K562 (cell line): ENCODE measurements around the gene CEP72. TPM values are rescaled to one million over a fixed set of nuclear protein-coding genes. Genes with fewer than 3 reads are reported as not detected.
A peak's percentile ranks its signal among the peaks of the same experiment; 100 is the strongest.

Experiments used
- ADNP ChIP-seq: fragments of 200-800 bp; sonication (Bioruptor generic); IDR thresholded peaks from 2 replicates; pipeline ENCODE4 v1.6.1; 2016; ENCODE audit warnings: missing genetic modification characterization, missing compliant biosample characterization
- ATF1 ChIP-seq, 2 experiments: fragments of 450-650 bp in 1 of 2; IDR thresholded peaks; 2 replicates each; pipeline ENCODE4 v1.6.1; 2016; ENCODE audit warnings: missing compliant biosample characterization in 1 of 2, missing genetic modification characterization in 1 of 2
- CTCF ChIP-seq, 3 experiments: IDR thresholded peaks in 2 of 3; conservative IDR thresholded peaks in 1 of 3; 2 replicates each; pipeline ENCODE4 v1.5.1; 2011 to 2012; ENCODE audit warnings: low read length in 3 of 3, mild to moderate bottlenecking in 3 of 3, control low read depth in 2 of 3, improper control_type of control experiment in 1 of 3, inconsistent platforms in 1 of 3, low read depth in 1 of 3, mixed read lengths in 1 of 3, moderate library complexity in 1 of 3; ENCODE audit not compliant: insufficient read depth in 2 of 3
- ESRRA ChIP-seq: fragments of 450-650 bp; IDR thresholded peaks from 2 replicates; pipeline ENCODE4 v1.6.1; 2014; ENCODE audit warnings: low read depth, mild to moderate bottlenecking, moderate library complexity, borderline replicate concordance
- FOXO4 ChIP-seq: fragments of 450-650 bp; formaldehyde crosslinking; IDR thresholded peaks from 2 replicates; pipeline ENCODE4 v1.4.0; 2020; ENCODE audit warnings: mild to moderate bottlenecking, moderate library complexity
- KLF16 ChIP-seq: IDR thresholded peaks from 2 replicates; pipeline ENCODE4 v1.6.1; 2016; ENCODE audit warnings: antibody characterized with exemption
- MECOM ChIP-seq: fragments of 250-450 bp; sonication (Bioruptor Pico); IDR thresholded peaks from 2 replicates; pipeline ENCODE4 v1.8.0; 2022; ENCODE audit warnings: inconsistent platforms
- PBX2 ChIP-seq, 2 experiments: IDR thresholded peaks in 1 of 2; conservative IDR thresholded peaks in 1 of 2; 2 replicates each; pipeline ENCODE4 v1.6.1; 2016; ENCODE audit warnings: low read depth in 2 of 2, mild to moderate bottlenecking in 1 of 2, missing compliant biosample characterization in 1 of 2, missing genetic modification characterization in 1 of 2, moderate library complexity in 1 of 2
- SIN3A ChIP-seq, 2 experiments: fragments of 150-350 bp in 1 of 2; IDR thresholded peaks; 2 replicates each; pipeline ENCODE4 v1.6.1; 2011 to 2016; ENCODE audit warnings: borderline replicate concordance in 2 of 2, low read depth in 2 of 2, low read length in 2 of 2, mild to moderate bottlenecking in 2 of 2, moderate library complexity in 2 of 2; ENCODE audit not compliant: control insufficient read depth in 1 of 2
- SMAD4 ChIP-seq: fragments of 250-450 bp; sonication (Bioruptor Pico); conservative IDR thresholded peaks from 2 replicates; pipeline ENCODE4 v1.8.0; 2021; ENCODE audit warnings: inconsistent platforms, mild to moderate bottlenecking, moderate library complexity
- ZBTB49 ChIP-seq: sonication (generic); formaldehyde crosslinking; IDR thresholded peaks from 2 replicates; pipeline ENCODE4 v1.8.0; 2022; ENCODE audit warnings: missing genetic modification reagents, mild to moderate bottlenecking, borderline replicate concordance
- ZFP30 ChIP-seq: fragments of 250-450 bp; sonication (Bioruptor Pico); IDR thresholded peaks from 2 replicates; pipeline ENCODE4 v1.8.0; 2022; ENCODE audit warnings: moderate library complexity, mild to moderate bottlenecking, inconsistent platforms, borderline replicate concordance
- ZNF277 ChIP-seq: fragments of 250-450 bp; sonication (Bioruptor Pico); IDR thresholded peaks from 2 replicates; pipeline ENCODE4 v1.8.0; 2022; ENCODE audit warnings: inconsistent platforms, mild to moderate bottlenecking, moderate library complexity, borderline replicate concordance
- ZNF324 ChIP-seq: fragments of 250-450 bp; sonication (Bioruptor Pico); IDR thresholded peaks from 2 replicates; pipeline ENCODE4 v1.4.0; 2020; ENCODE audit warnings: mild to moderate bottlenecking
- ZNF408 ChIP-seq: fragments of 250-450 bp; sonication (Bioruptor Pico); IDR thresholded peaks from 2 replicates; pipeline ENCODE4 v1.4.0; 2020; ENCODE audit warnings: low read depth, mild to moderate bottlenecking, moderate library complexity
- ZNF445 ChIP-seq: fragments of 250-450 bp; sonication (Bioruptor Pico); IDR thresholded peaks from 2 replicates; pipeline ENCODE4 v1.4.0; 2020; ENCODE audit warnings: low read depth, mild to moderate bottlenecking, moderate library complexity
- ZNF561 ChIP-seq: fragments of 450-650 bp; formaldehyde crosslinking; conservative IDR thresholded peaks from 2 replicates; pipeline ENCODE4 v1.4.0; 2020; ENCODE audit warnings: mild to moderate bottlenecking, moderate library complexity
- polyA plus RNA-seq, 8 experiments: library from polyadenylated mRNA; depleted of rRNA in 4 of 8; stranded (reverse) in 5 of 8; unstranded in 3 of 8; fragments of >200 nt; fragmentation: Nextera tagmentation in 2 of 8; fragmentation: Illumina TruSeq in 1 of 8; extraction: Ambion mirVana in 2 of 8; extraction: Trizol in 1 of 8; gene quantifications; 2 replicates each; pipeline versions ENCODE4 v1.2.1 to v1.2.3, GENCODE V29; 2011 to 2014; ENCODE audit warnings: inconsistent platforms in 1 of 8, missing spikeins in 1 of 8
- total RNA-seq, 7 experiments: library from RNA; depleted of rRNA in 6 of 7; stranded (reverse); fragments of >200 nt in 6 of 7; fragmentation: Illumina TruSeq in 2 of 7; extraction: Trizol in 2 of 7; gene quantifications; 2 replicates each; pipeline versions ENCODE4 v1.2.1 to v1.2.3, GENCODE V29; 2011 to 2021; ENCODE audit warnings: low replicate concordance in 1 of 7

Gene CEP72
- total and polyA plus RNA-seq, 9 of the 15 experiments (the other 6 are each of a cell fraction or from before 2014, with no cell fraction given), result 0.89 to 38.1 (median 14.2) TPM

- no peak for TF ChIP-seq FOXO4 (CRISPR knock-in tag)
- no peak for TF ChIP-seq ZFP30 (CRISPR knock-in tag)
- no peak for TF ChIP-seq ZNF408 (CRISPR knock-in tag)
- no peak for TF ChIP-seq ZNF324 (CRISPR knock-in tag)
- no peak for TF ChIP-seq SIN3A (IDR thresholded peaks at IDR 0.05; ENCODE audit: borderline replicate concordance in 2 of 2, control insufficient read depth in 1 of 2, low read depth in 2 of 2, low read length in 2 of 2)
- TF ChIP-seq ZNF561 (CRISPR knock-in tag), result no peak
- TF ChIP-seq PBX2 (CRISPR knock-in tag; IDR thresholded peaks at IDR 0.05; ENCODE audit: low read depth), result no peak
- no peak for TF ChIP-seq PBX2 (tag; conservative IDR thresholded peaks at IDR 0.05; ENCODE audit: low read depth)
- TF ChIP-seq ESRRA, result no peak
- TF ChIP-seq ATF1 (CRISPR knock-in tag; IDR thresholded peaks at IDR 0.05), result no peak
- TF ChIP-seq ATF1 (tag; IDR thresholded peaks at IDR 0.05), result 0 out of 2 replicates have a peak, but pooled peaks have one; percentile 31
- TF ChIP-seq SMAD4 (CRISPR knock-in tag), result no peak
- TF ChIP-seq MECOM (CRISPR knock-in tag), result no peak
- no peak for TF ChIP-seq ZNF445
- TF ChIP-seq ZBTB49 (CRISPR knock-in tag), result no peak
- TF ChIP-seq CTCF (IDR thresholded peaks at IDR 0.05 in 2 of 3, conservative IDR thresholded peaks at IDR 0.05 in 1 of 3; ENCODE audit: insufficient read depth in 2 of 3, low read depth in 1 of 3, low read length in 3 of 3), result no peak
- TF ChIP-seq KLF16, result peak; percentile 77; the same call in 1 of the 2 replicates
- no peak for TF ChIP-seq ADNP
- no peak for TF ChIP-seq ZNF277 (CRISPR knock-in tag)
Measured at GRCh38 chr5:657570-657969, 45.4 kb downstream of the CEP72 start (continued).
